Measurements from ENCODE around the gene CCR5AS.

CCR5AS gene

DNA sequence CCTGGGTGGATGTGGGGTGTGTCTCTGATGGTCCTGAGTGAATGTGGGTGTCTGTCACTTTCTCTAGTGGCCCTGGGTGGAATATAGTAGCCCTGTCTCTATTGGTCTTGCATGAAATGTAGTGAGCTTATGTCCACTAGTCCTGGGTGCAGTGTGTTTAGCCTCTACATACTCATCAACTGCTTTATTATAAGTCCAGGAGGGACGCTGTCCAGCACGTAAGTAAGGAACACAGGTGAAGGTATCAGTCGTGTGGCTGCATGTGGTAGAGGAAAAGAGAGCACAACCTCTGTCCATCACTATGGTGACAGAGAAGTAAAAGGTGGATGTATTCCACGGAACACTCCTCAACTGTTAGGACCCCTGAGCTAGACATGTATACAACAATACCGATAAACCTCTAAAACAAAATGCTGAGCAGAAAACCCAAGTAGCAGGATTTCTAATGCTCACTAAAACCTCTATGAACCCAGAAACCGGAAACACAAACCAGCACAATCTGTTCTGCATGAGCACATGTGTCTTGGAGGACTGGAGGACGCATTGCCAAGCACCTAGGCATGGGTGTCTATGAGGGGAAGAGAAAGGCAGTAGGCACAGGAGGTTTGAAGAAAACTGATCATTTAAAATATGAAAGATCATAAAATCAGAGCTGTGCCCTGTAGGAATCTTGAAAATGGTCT, 46.8 kb upstream of the CCR5AS start:
- Histone ChIP-seq H3K79me2 (ENCODE audit: insufficient read depth, low read length) (no peaks in the 10 kb centered on the region), H3K4ac (ENCODE audit: low read depth, low read length) (no peak overlapping the region), H3K27me3 (ENCODE audit: insufficient read depth, low read length) (no peaks in the 10 kb centered on the region), H2BK20ac (ENCODE audit: low read depth, low read length, poor library complexity, severe bottlenecking) (no peak overlapping the region), H2BK120ac (ENCODE audit: low read depth, low read length, poor library complexity, severe bottlenecking) (no peak overlapping the region), H2AFZ (ENCODE audit: low read length) (no peak overlapping the region), H4K91ac (ENCODE audit: insufficient read length, low read depth, low read length) (no peak overlapping the region), H4K8ac (replicated peaks; ENCODE audit: insufficient read length, low read depth, low read length) (no peak overlapping the region), H2BK5ac (ENCODE audit: insufficient read length, low read length) (no peak overlapping the region), H2AK5ac (ENCODE audit: insufficient read length, low read length) (no peak overlapping the region), H3K4me2 (ENCODE audit: insufficient read depth, insufficient read length, low read length) (no peak overlapping the region), H3K56ac (ENCODE audit: insufficient read length, low read depth, low read length) (no peak overlapping the region), H2BK12ac (ENCODE audit: insufficient read length, low read depth, low read length) (no peak overlapping the region), H3T11ph (ENCODE audit: low read length) (no peak overlapping the region), H3K14ac (ENCODE audit: insufficient read depth, low read length) (no peak overlapping the region), H3K27ac (ENCODE audit: insufficient read length, low read depth, low read length) (no peak overlapping the region), H3K18ac (ENCODE audit: insufficient read length, low read depth, low read length) (no peak overlapping the region), H3K23ac (ENCODE audit: insufficient read length, low read depth, low read length) (no peak overlapping the region), H3K4me1 (ENCODE audit: insufficient read depth, low read length) (no peaks in the 10 kb centered on the region), H3K79me1 (ENCODE audit: insufficient read depth, low read depth, low read length, poor library complexity, severe bottlenecking) (no peaks in the 10 kb centered on the region), H3K9ac (ENCODE audit: extremely low read depth, insufficient read length, low read length) (no peak overlapping the region), H3K23me2 (ENCODE audit: insufficient read length, low read depth, low read length, poor library complexity, severe bottlenecking) (no peaks in the 10 kb centered on the region), H4K20me1 (ENCODE audit: control insufficient read depth, insufficient read depth, insufficient read length) (no peaks in the 10 kb centered on the region), H3K9me3 (ENCODE audit: control insufficient read depth, low read depth, low read length) (no peaks in the 10 kb centered on the region), H4K5ac (ENCODE audit: insufficient read length, low read depth, low read length) (no peak overlapping the region), H2BK15ac (ENCODE audit: low read depth, low read length) (no peak overlapping the region)
- Mint-ChIP-seq H3K9me3 (no peaks in the 10 kb centered on the region), H3K4me1 (no peaks in the 10 kb centered on the region), H3K27ac (no peak overlapping the region), H3K4me3 (no peak overlapping the region), H3K36me3 (ENCODE audit: insufficient read depth in 1 of 3, low read depth in 3 of 3) (no peaks in the 10 kb centered on the region), H3K27me3 (ENCODE audit: low read depth) (peaks cover 5% of the 10 kb centered on the region)
- no peak for DNase-seq
- TF ChIP-seq, protein P1, sequence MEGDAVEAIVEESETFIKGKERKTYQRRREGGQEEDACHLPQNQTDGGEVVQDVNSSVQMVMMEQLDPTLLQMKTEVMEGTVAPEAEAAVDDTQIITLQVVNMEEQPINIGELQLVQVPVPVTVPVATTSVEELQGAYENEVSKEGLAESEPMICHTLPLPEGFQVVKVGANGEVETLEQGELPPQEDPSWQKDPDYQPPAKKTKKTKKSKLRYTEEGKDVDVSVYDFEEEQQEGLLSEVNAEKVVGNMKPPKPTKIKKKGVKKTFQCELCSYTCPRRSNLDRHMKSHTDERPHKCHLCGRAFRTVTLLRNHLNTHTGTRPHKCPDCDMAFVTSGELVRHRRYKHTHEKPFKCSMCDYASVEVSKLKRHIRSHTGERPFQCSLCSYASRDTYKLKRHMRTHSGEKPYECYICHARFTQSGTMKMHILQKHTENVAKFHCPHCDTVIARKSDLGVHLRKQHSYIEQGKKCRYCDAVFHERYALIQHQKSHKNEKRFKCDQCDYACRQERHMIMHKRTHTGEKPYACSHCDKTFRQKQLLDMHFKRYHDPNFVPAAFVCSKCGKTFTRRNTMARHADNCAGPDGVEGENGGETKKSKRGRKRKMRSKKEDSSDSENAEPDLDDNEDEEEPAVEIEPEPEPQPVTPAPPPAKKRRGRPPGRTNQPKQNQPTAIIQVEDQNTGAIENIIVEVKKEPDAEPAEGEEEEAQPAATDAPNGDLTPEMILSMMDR (conservative IDR thresholded peaks at IDR 0.05): no peak
- no CpG with 5 or more reads among the region's 7 CpGs for WGBS (ENCODE audit: extremely low coverage, insufficient read length, low lambda C conversion rate)
